ENCODE data around the gene HSPB8. TPM values are rescaled to one million over a fixed set of nuclear protein-coding genes. Genes with fewer than 3 reads are reported as not detected.

HSPB8 gene
- total RNA-seq, 1 donor from 2014 or later = 29.4 TPM

- DNase-seq (ENCODE audit: low spot score) = no peak
- H3K9me3 Mint-ChIP-seq (ENCODE audit: low read depth) = no peaks in the 10 kb centered on the region
- no peak overlapping the region for H3K27ac Mint-ChIP-seq (ENCODE audit: unreplicated experiment)
- peaks cover 23% of the 10 kb centered on the region for H3K27me3 Mint-ChIP-seq (ENCODE audit: low read depth)
- no peaks in the 10 kb centered on the region for H3K36me3 Mint-ChIP-seq (ENCODE audit: low read depth)
- TF ChIP-seq, protein P1, sequence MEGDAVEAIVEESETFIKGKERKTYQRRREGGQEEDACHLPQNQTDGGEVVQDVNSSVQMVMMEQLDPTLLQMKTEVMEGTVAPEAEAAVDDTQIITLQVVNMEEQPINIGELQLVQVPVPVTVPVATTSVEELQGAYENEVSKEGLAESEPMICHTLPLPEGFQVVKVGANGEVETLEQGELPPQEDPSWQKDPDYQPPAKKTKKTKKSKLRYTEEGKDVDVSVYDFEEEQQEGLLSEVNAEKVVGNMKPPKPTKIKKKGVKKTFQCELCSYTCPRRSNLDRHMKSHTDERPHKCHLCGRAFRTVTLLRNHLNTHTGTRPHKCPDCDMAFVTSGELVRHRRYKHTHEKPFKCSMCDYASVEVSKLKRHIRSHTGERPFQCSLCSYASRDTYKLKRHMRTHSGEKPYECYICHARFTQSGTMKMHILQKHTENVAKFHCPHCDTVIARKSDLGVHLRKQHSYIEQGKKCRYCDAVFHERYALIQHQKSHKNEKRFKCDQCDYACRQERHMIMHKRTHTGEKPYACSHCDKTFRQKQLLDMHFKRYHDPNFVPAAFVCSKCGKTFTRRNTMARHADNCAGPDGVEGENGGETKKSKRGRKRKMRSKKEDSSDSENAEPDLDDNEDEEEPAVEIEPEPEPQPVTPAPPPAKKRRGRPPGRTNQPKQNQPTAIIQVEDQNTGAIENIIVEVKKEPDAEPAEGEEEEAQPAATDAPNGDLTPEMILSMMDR (IDR thresholded peaks at IDR 0.05) = no peak
- no peak overlapping the region for H3K4me3 Mint-ChIP-seq (ENCODE audit: unreplicated experiment)
- peaks cover 3% of the 10 kb centered on the region for H3K4me1 Mint-ChIP-seq (ENCODE audit: low read depth)
Observed at GRCh38 chr12:119157978-119158377, 20.8 kb upstream of the HSPB8 start.

GRCh38 chr12:119158402-119158801, 20.3 kb upstream of the HSPB8 start:
- peaks cover 3% of the 10 kb centered on the region for H3K4me1 Mint-ChIP-seq (ENCODE audit: low read depth)
- no peaks in the 10 kb centered on the region for H3K9me3 Mint-ChIP-seq (ENCODE audit: low read depth)
- TF ChIP-seq, protein P1 (IDR thresholded peaks at IDR 0.05) = no peak
- no peak overlapping the region for H3K27ac Mint-ChIP-seq (ENCODE audit: unreplicated experiment)
- no peak overlapping the region for H3K4me3 Mint-ChIP-seq (ENCODE audit: unreplicated experiment)
- H3K36me3 Mint-ChIP-seq (ENCODE audit: low read depth) = no peaks in the 10 kb centered on the region
- no peak for DNase-seq (ENCODE audit: low spot score)
- peaks cover 24% of the 10 kb centered on the region for H3K27me3 Mint-ChIP-seq (ENCODE audit: low read depth)

GRCh38 chr12:119159844-119160243, 18.9 kb upstream of the HSPB8 start:
- Mint-ChIP-seq H3K4me1 (ENCODE audit: low read depth) (no peaks in the 10 kb centered on the region), H3K4me3 (ENCODE audit: unreplicated experiment) (no peak overlapping the region), H3K27me3 (ENCODE audit: low read depth) (peaks cover 30% of the 10 kb centered on the region), H3K27ac (ENCODE audit: unreplicated experiment) (no peak overlapping the region), H3K9me3 (ENCODE audit: low read depth) (no peaks in the 10 kb centered on the region), H3K36me3 (ENCODE audit: low read depth) (no peaks in the 10 kb centered on the region)
- TF ChIP-seq, protein P1 (IDR thresholded peaks at IDR 0.05) = no peak
- no peak for DNase-seq (ENCODE audit: low spot score)

- no peaks in the 10 kb centered on the region for H3K4me1 Mint-ChIP-seq (ENCODE audit: low read depth)
- TF ChIP-seq, protein P1 (IDR thresholded peaks at IDR 0.05) = no peak
- no peak overlapping the region for H3K4me3 Mint-ChIP-seq (ENCODE audit: unreplicated experiment)
- no peak overlapping the region for H3K27ac Mint-ChIP-seq (ENCODE audit: unreplicated experiment)
- no peak for DNase-seq (ENCODE audit: low spot score)
- H3K9me3 Mint-ChIP-seq (ENCODE audit: low read depth) = no peaks in the 10 kb centered on the region
- peaks cover 48% of the 10 kb centered on the region for H3K27me3 Mint-ChIP-seq (ENCODE audit: low read depth)
- H3K36me3 Mint-ChIP-seq (ENCODE audit: low read depth) = no peaks in the 10 kb centered on the region
Observed at GRCh38 chr12:119167902-119168301, 10.8 kb upstream of the HSPB8 start.

DNA sequence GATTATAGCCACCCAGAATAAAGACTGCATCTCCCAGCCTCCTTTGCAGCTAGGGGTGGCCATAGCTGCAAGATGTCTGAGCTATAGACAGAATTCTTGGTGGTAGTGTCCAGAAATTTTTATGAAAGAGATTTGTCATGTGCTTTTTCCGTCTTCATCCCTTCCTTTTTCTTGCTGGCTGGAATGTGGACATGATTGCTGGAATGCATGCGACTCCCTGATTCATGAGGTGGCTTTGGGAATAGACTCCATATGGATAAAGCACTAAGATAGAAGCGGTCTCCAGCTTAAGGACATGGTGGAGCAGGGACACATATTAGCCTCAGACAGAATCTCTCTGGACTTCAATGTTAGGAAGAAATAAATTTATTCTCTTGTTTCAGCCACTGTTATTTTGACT, 10.0 kb upstream of the HSPB8 start:
- no peak overlapping the region for H3K27ac Mint-ChIP-seq (ENCODE audit: unreplicated experiment)

More for the DNA sequence above, 10.0 kb upstream of the HSPB8 start:
- no peaks in the 10 kb centered on the region for H3K9me3 Mint-ChIP-seq (ENCODE audit: low read depth)
- DNase-seq (ENCODE audit: low spot score) = no peak
- no peak overlapping the region for H3K4me3 Mint-ChIP-seq (ENCODE audit: unreplicated experiment)
- H3K36me3 Mint-ChIP-seq (ENCODE audit: low read depth) = no peaks in the 10 kb centered on the region
- H3K27me3 Mint-ChIP-seq (ENCODE audit: low read depth) = peaks cover 44% of the 10 kb centered on the region
- no peaks in the 10 kb centered on the region for H3K4me1 Mint-ChIP-seq (ENCODE audit: low read depth)
- TF ChIP-seq, protein P1 (IDR thresholded peaks at IDR 0.05) = no peak

Measured in chondrocyte (in vitro differentiated cells).